ENCODE measurements around the gene GPX1.
A peak's percentile ranks its signal among the peaks of the same experiment; 100 is the strongest.
"Not testable (repeated sequence)": the region's sequence is repeated elsewhere in the genome, so short reads cannot be mapped to it uniquely, and the experiment has no call there.

Gene GPX1

GRCh38 chr3:49346797-49347251, 11.3 kb downstream of the GPX1 start:
- Mint-ChIP-seq H3K4me3 (no peak overlapping the region), H3K4me1 (peaks cover 40% of the 10 kb centered on the region), H3K27me3 (no peaks in the 10 kb centered on the region), H3K27ac (no peak overlapping the region), H3K36me3 (ENCODE audit: low read depth) (no peaks in the 10 kb centered on the region), H3K9me3 (peaks cover 2% of the 10 kb centered on the region)
- DNase-seq (no peak), ATAC-seq (no peak)

GRCh38 chr3:49343163-49343562, 15.0 kb downstream of the GPX1 start:
- ATAC-seq, result no peak
- H3K9me3 Mint-ChIP-seq, result peaks cover 4% of the 10 kb centered on the region
- peaks cover 2% of the 10 kb centered on the region for H3K36me3 Mint-ChIP-seq (ENCODE audit: low read depth)
- DNase-seq, result no peak
- H3K27me3 Mint-ChIP-seq, result no peaks in the 10 kb centered on the region
- H3K4me3 Mint-ChIP-seq, result no peak overlapping the region
- peaks cover 59% of the 10 kb centered on the region for H3K4me1 Mint-ChIP-seq
- no peak overlapping the region for H3K27ac Mint-ChIP-seq

- Mint-ChIP-seq H3K9me3 (peaks cover 4% of the 10 kb centered on the region), H3K27ac (peak overlapping the region; percentile 95), H3K36me3 (ENCODE audit: low read depth) (peaks cover 4% of the 10 kb centered on the region), H3K4me1 (peaks cover 62% of the 10 kb centered on the region), H3K4me3 (peak overlapping the region; percentile 1), H3K27me3 (no peaks in the 10 kb centered on the region)
- ATAC-seq, result no peak
- DNase-seq, result no peak
Observed at GRCh38 chr3:49341996-49342395, 16.2 kb downstream of the GPX1 start.

GRCh38 chr3:49339941-49340800, 18.0 kb downstream of the GPX1 start, which contains the start of gene USP4:
Gene USP4, minus strand, starts transcription at chr3:49340053. Its CDS starts 29 bp downstream, at chr3:49340024.
- Mint-ChIP-seq H3K27ac (peak within 1 kb of the TSS; percentile 97), H3K4me1 (peaks cover 55% of the 10 kb centered on the region), H3K36me3 (ENCODE audit: low read depth) (peaks cover 9% of the 10 kb centered on the region), H3K4me3 (peak within 1 kb of the TSS; percentile 97), H3K27me3 (no peaks in the 10 kb centered on the region), H3K9me3 (peaks cover 4% of the 10 kb centered on the region)
- DNase-seq (peak; percentile 95), ATAC-seq (peak; percentile 94)

- peaks cover 4% of the 10 kb centered on the region for H3K9me3 Mint-ChIP-seq
- peak overlapping the region; percentile 97 for H3K27ac Mint-ChIP-seq
- H3K4me3 Mint-ChIP-seq, result peak overlapping the region; percentile 97
- H3K4me1 Mint-ChIP-seq, result peaks cover 51% of the 10 kb centered on the region
- no peaks in the 10 kb centered on the region for H3K27me3 Mint-ChIP-seq
- ATAC-seq, result peak; percentile 1
- H3K36me3 Mint-ChIP-seq (ENCODE audit: low read depth), result peaks cover 15% of the 10 kb centered on the region
- DNase-seq, result peak; percentile 42
Observed at GRCh38 chr3:49339581-49339940, 18.6 kb downstream of the GPX1 start.

DNA sequence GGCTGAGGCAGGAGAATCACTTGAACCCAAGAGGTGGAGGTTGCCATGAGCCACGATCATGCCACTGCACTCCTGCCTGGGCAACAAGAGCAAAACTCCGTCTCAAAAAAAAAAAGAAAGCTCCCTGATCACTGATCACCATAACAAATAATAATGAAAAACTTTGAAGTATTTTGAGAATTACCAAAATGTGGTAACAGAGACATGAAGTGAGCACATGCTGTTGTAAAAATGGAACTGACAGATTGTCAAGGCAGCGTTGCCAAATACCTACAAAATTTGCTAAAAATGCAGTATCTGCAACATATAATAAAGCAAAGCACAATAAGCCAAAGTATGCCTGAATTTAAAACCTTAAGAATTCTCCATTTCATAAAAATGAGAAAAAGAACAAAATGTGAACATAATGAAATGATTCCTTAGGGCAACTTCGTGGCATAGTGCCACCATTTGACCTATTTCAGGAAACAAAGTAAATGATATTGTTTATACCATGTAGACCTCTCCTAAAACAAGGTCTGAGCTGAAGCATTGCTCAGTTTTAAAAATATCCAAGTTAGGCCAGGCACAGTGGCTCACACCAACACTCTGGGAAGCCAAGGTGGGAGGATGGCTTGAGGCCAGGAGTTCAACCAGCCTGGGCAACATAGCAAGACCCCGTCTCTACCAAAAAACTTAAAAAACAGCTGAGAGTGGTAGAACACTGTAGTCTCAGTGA, 24.1 kb downstream of the GPX1 start:
- Mint-ChIP-seq H3K36me3 (ENCODE audit: low read depth) (peaks cover 45% of the 10 kb centered on the region), H3K4me3 (no peak overlapping the region), H3K27ac (peak overlapping the region; percentile 54), H3K9me3 (no peaks in the 10 kb centered on the region), H3K4me1 (peaks cover 27% of the 10 kb centered on the region), H3K27me3 (no peaks in the 10 kb centered on the region)
- no peak for DNase-seq
- ATAC-seq, result no peak

- Mint-ChIP-seq H3K36me3 (ENCODE audit: low read depth) (peaks cover 48% of the 10 kb centered on the region), H3K4me3 (no peak overlapping the region)
Observed at GRCh38 chr3:49333091-49333490, 25.1 kb downstream of the GPX1 start.

GRCh38 chr3:49329186-49329585, 29.0 kb downstream of the GPX1 start:
- peaks cover 50% of the 10 kb centered on the region for H3K36me3 Mint-ChIP-seq (ENCODE audit: low read depth)
- H3K27ac Mint-ChIP-seq, result no peak overlapping the region
- H3K27me3 Mint-ChIP-seq, result no peaks in the 10 kb centered on the region
- DNase-seq (no peak), ATAC-seq (no peak)
- H3K4me1 Mint-ChIP-seq, result peaks cover 12% of the 10 kb centered on the region
- H3K9me3 Mint-ChIP-seq, result no peaks in the 10 kb centered on the region
- no peak overlapping the region for H3K4me3 Mint-ChIP-seq

More at GRCh38 chr3:49333091-49333490, 25.1 kb downstream of the GPX1 start:
- Mint-ChIP-seq H3K27me3 (no peaks in the 10 kb centered on the region), H3K9me3 (no peaks in the 10 kb centered on the region), H3K27ac (no peak overlapping the region), H3K4me1 (peaks cover 19% of the 10 kb centered on the region)
- ATAC-seq, result no peak
- no peak for DNase-seq

DNA sequence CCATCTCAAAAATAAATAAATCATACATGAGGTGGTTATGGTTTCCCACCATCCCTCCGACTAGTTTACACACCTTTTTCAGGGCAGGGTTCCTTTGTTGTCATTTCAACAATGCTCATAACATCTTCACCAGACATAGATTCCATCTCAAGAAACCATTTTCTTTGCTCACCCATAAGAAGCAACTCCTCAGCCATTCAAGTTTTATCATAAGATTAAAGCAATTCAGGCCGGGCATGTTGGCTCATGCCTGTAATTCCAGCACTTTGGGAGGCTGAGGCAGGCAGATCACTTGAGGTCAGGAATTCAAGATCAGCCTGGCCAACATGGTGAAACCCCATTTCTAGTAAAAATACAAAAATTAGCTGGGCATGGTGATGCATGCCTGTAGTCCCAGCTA, 29.8 kb downstream of the GPX1 start:
- peaks cover 50% of the 10 kb centered on the region for H3K36me3 Mint-ChIP-seq (ENCODE audit: low read depth)
- H3K4me3 Mint-ChIP-seq, H3K27ac Mint-ChIP-seq, H3K9me3 Mint-ChIP-seq, DNase-seq, H3K27me3 Mint-ChIP-seq, H3K4me1 Mint-ChIP-seq, ATAC-seq: not testable (repeated sequence)

GRCh38 chr3:49327485-49327884, 30.7 kb downstream of the GPX1 start:
- ATAC-seq, result no peak
- Mint-ChIP-seq H3K27me3 (no peaks in the 10 kb centered on the region), H3K4me3 (no peak overlapping the region), H3K36me3 (ENCODE audit: low read depth) (peaks cover 48% of the 10 kb centered on the region), H3K27ac (no peak overlapping the region), H3K4me1 (no peaks in the 10 kb centered on the region), H3K9me3 (no peaks in the 10 kb centered on the region)
- DNase-seq, result no peak

DNA sequence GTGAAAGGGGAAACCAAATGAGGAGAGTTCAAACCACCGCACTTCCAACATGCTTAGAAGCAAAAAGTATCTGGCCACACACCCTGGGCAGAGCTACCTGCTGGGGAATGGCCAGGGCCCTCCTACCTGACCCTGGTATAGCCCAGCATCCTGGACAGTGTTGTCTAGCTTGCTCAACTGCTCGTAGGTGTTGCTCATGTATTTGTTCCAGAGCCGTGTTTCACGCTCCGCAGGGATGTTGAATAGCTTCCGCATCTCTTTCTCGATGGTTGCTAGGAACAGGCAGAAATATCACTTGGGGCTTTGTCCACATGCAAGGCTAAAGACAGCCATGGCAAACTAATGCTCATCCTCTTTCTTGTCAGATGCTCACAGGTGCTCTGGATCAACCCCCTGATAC, 33.4 kb downstream of the GPX1 start:
- no peak overlapping the region for H3K27ac Mint-ChIP-seq
- no peaks in the 10 kb centered on the region for H3K4me1 Mint-ChIP-seq
- H3K27me3 Mint-ChIP-seq, result no peaks in the 10 kb centered on the region
- DNase-seq (no peak), ATAC-seq (no peak)
- H3K9me3 Mint-ChIP-seq, result no peaks in the 10 kb centered on the region
- H3K4me3 Mint-ChIP-seq, result no peak overlapping the region
- H3K36me3 Mint-ChIP-seq (ENCODE audit: low read depth), result peaks cover 58% of the 10 kb centered on the region

DNA sequence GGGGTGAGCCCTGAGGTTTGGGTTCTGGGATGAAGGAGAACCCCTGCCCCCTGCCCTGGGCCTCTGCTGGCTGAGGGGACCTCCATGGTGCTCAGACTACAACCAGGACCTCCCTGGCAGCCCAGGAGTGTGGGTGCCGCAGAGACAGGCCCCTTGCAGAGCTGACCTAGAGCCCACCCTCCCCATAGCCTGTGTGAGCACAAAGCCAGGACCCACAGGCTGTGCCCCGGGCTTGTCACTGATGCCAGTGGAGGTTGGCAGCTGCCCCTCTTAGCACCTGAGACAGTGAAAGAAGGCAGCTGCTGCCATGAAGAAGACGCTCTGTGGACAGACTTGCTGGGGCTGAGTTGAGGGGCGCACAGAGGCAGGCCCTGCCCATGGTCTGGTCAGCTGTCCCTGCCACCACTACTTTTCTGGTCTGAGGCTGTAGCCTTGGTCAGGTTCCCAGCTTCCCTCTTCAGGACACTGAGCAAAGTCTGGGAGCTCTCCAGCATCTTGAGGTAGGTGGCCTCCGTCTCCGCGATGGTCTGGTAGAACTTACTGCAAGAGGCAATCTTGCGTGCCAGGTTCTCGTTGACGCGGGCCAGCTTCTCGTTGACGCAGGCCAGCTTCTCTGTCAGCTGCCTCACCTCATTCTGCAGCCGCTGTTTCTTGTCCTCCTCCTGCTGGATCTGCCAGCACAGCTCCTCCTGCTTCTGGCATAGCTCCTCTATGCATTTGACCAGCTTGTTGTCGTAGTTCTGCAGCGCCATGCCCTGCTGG, 41.3 kb downstream of the GPX1 start:
- peaks cover 9% of the 10 kb centered on the region for H3K4me1 Mint-ChIP-seq

GRCh38 chr3:49313896-49314688, 44.1 kb downstream of the GPX1 start:
- Mint-ChIP-seq H3K9me3 (no peaks in the 10 kb centered on the region), H3K36me3 (ENCODE audit: low read depth) (peaks cover 28% of the 10 kb centered on the region), H3K27me3 (no peaks in the 10 kb centered on the region), H3K27ac (peak overlapping the region; percentile 49), H3K4me3 (no peak overlapping the region), H3K4me1 (peaks cover 9% of the 10 kb centered on the region)
- no peak for DNase-seq
- ATAC-seq, result peak; percentile 25

More for the DNA sequence above, 41.3 kb downstream of the GPX1 start:
- Mint-ChIP-seq H3K9me3 (no peaks in the 10 kb centered on the region), H3K27me3 (no peaks in the 10 kb centered on the region), H3K4me3 (no peak overlapping the region), H3K27ac (no peak overlapping the region), H3K36me3 (ENCODE audit: low read depth) (peaks cover 39% of the 10 kb centered on the region)
- DNase-seq, result no peak
- ATAC-seq, result no peak

DNA sequence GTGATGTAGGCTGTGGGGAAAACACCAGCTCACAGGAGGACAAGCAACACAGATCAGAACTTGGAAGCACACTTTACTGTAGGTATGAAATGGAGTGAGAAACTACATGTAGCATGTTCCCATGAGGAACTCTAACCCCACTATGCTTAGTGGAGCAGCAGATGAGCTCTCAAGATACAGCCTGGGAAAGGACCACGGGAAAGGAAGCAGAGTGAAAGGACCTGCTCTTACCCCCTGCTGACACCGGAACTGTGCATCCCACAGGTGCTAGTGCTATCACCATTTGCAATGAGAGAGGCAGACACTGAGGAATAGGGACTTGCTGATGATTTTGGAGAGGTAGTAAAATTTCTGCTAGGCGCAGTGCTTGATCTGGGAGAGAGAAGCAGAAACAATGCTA, 46.9 kb downstream of the GPX1 start:
- H3K4me3 Mint-ChIP-seq, result no peak overlapping the region
- no peak for ATAC-seq
- no peak for DNase-seq
- no peaks in the 10 kb centered on the region for H3K9me3 Mint-ChIP-seq
- H3K27ac Mint-ChIP-seq, result no peak overlapping the region
- peaks cover 9% of the 10 kb centered on the region for H3K4me1 Mint-ChIP-seq
- peaks cover 29% of the 10 kb centered on the region for H3K36me3 Mint-ChIP-seq (ENCODE audit: low read depth)
- H3K27me3 Mint-ChIP-seq, result no peaks in the 10 kb centered on the region

Data from activated naive CD8-positive, alpha-beta T cell treated with anti-CD3 and anti-CD28 coated beads, Interleukin-2, amount 50 U/mL, for 24 hours (primary cell).